G401.6 (cell line): Measurements from ENCODE around the gene GAB2.

Experiments used
- FAIRE-seq: peaks from 2 replicates; lab custom pipeline; 2012; peaks lifted over from hg19 to GRCh38; lab: Jason Lieb, UNC

The GAB2 gene

GRCh38 chr11:78428266-78428636 is 10.6 kb upstream of the GAB2 start:
- no peak for FAIRE-seq

- no peak for FAIRE-seq
Measured at GRCh38 chr11:78427615-78428265, 10.1 kb upstream of the GAB2 start.

GRCh38 chr11:78426845-78427244 is 9.2 kb upstream of the GAB2 start:
- no peak for FAIRE-seq

GRCh38 chr11:78425399-78426070 is 7.9 kb upstream of the GAB2 start:
- no peak for FAIRE-seq

GRCh38 chr11:78424334-78425270 is 7.0 kb upstream of the GAB2 start:
- FAIRE-seq, result no peak

GRCh38 chr11:78423241-78423640 is 5.6 kb upstream of the GAB2 start:
- no peak for FAIRE-seq

- FAIRE-seq, result no peak
Measured at GRCh38 chr11:78420796-78421209, 3.2 kb upstream of the GAB2 start.

- FAIRE-seq, result no peak
Measured at GRCh38 chr11:78420255-78420764, 2.7 kb upstream of the GAB2 start.

GRCh38 chr11:78419327-78419726 is 1.7 kb upstream of the GAB2 start:
- FAIRE-seq, result no peak

- FAIRE-seq, result no peak
Measured at GRCh38 chr11:78418584-78419211, 1.1 kb upstream of the GAB2 start.

GRCh38 chr11:78417888-78418583 is 416 bp upstream of the GAB2 start:
- no peak for FAIRE-seq

- FAIRE-seq, result no peak
Measured at GRCh38 chr11:78416285-78417174, 1.1 kb downstream of the GAB2 start.

- FAIRE-seq, result no peak
Measured at GRCh38 chr11:78415338-78415737, 2.3 kb downstream of the GAB2 start.

GRCh38 chr11:78414321-78415051 is 3.1 kb downstream of the GAB2 start:
- FAIRE-seq, result peak; percentile 79

GRCh38 chr11:78408619-78409018 is 9.0 kb downstream of the GAB2 start:
- no peak for FAIRE-seq

GRCh38 chr11:78406568-78407196 is 10.9 kb downstream of the GAB2 start:
- FAIRE-seq, result no peak

GRCh38 chr11:78405805-78406204 is 11.8 kb downstream of the GAB2 start:
- no peak for FAIRE-seq

GRCh38 chr11:78403781-78404180 is 13.8 kb downstream of the GAB2 start:
- FAIRE-seq, result no peak

GRCh38 chr11:78402847-78403246 is 14.8 kb downstream of the GAB2 start:
- FAIRE-seq, result no peak

GRCh38 chr11:78400702-78401101 is 16.9 kb downstream of the GAB2 start:
- no peak for FAIRE-seq
